ENCODE measurements around the gene TASP1.

GRCh38 chr20:13677241-13677640 is 38.5 kb upstream of the TASP1 start:
- TF ChIP-seq CTCF (IDR thresholded peaks at IDR 0.05) (no peak), EP300 (IDR thresholded peaks at IDR 0.05; ENCODE audit: low read depth) (no peak)

Data from transverse colon (tissue), 3 donors.